Common myeloid progenitor, CD34-positive (primary cell): ENCODE measurements around the gene MPV17L.
"Not testable (repeated sequence)": the region's sequence is repeated elsewhere in the genome, so short reads cannot be mapped to it uniquely, and the experiment has no call there.

Experiments
- CTCF ChIA-PET: fragments of 350-600 bp; sonication (Branson Sonifier 250); formaldehyde crosslinking; loops from one replicate; lab custom pipeline; 2021; ENCODE audit warnings: antibody characterized with exemption; lab: Charles Lee
- POLR2A ChIA-PET: fragments of 350-600 bp; sonication (Branson Sonifier 250); formaldehyde crosslinking; loops from one replicate; lab custom pipeline; 2021; ENCODE audit warnings: antibody characterized with exemption; lab: Charles Lee
- DNase-seq, 3 donors: peaks; one replicate each; pipeline versions ENCODE4 v3.0.0 to v3.0.0-alpha.2; 2013
- H3K27ac ChIP-seq, 2 experiments: 1 replicate in 1 of 2; 2 replicates in 1 of 2; pipeline ENCODE4 v1.7.0; 2013; ENCODE audit warnings: inconsistent platforms in 2 of 2, low read length in 2 of 2, mild to moderate bottlenecking in 2 of 2, low read depth in 1 of 2, moderate library complexity in 1 of 2; ENCODE audit not compliant: severe bottlenecking in 2 of 2, insufficient read depth in 1 of 2, poor library complexity in 1 of 2
- H3K27me3 ChIP-seq, 5 experiments: replicated peaks in 2 of 5; 1 replicate in 3 of 5; 2 replicates in 2 of 5; pipeline versions ENCODE4 v1.6.1 to v1.7.0; 2013; ENCODE audit warnings: low read length in 4 of 5, mild to moderate bottlenecking in 2 of 5, moderate library complexity in 2 of 5, inconsistent platforms in 1 of 5; ENCODE audit not compliant: insufficient read depth in 5 of 5, control insufficient read depth in 4 of 5
- H3K36me3 ChIP-seq, 4 experiments: 1 replicate in 2 of 4; 2 replicates in 2 of 4; pipeline versions ENCODE4 v1.6.1 to v1.7.0; 2013; ENCODE audit warnings: low read length in 3 of 4, control low read depth in 1 of 4, mild to moderate bottlenecking in 1 of 4; ENCODE audit not compliant: control insufficient read depth in 4 of 4, insufficient read depth in 4 of 4
- H3K4me1 ChIP-seq, 4 experiments: 1 replicate in 3 of 4; 2 replicates in 1 of 4; pipeline versions ENCODE4 v1.6.1 to v1.7.1; 2013; ENCODE audit warnings: low read length in 3 of 4, mild to moderate bottlenecking in 3 of 4, control low read depth in 1 of 4, inconsistent platforms in 1 of 4, moderate library complexity in 1 of 4; ENCODE audit not compliant: control insufficient read depth in 4 of 4, insufficient read depth in 4 of 4; ENCODE audit errors: control extremely low read depth in 1 of 4
- H3K4me3 ChIP-seq, 7 experiments: 1 replicate in 4 of 7; 2 replicates in 3 of 7; pipeline versions ENCODE4 v1.5.1 to v1.7.0; 2013; ENCODE audit warnings: mild to moderate bottlenecking in 7 of 7, low read length in 6 of 7, moderate library complexity in 6 of 7, inconsistent platforms in 2 of 7, low read depth in 2 of 7, control low read depth in 1 of 7; ENCODE audit not compliant: insufficient read depth in 4 of 7, control insufficient read depth in 1 of 7; ENCODE audit errors: extremely low read depth in 1 of 7
- H3K9me3 ChIP-seq, 5 experiments: 1 replicate in 4 of 5; 2 replicates in 1 of 5; pipeline versions ENCODE4 v1.6.1 to v1.7.1; 2013; ENCODE audit warnings: low read length in 4 of 5, mild to moderate bottlenecking in 2 of 5, inconsistent platforms in 1 of 5, low read depth in 1 of 5, moderate library complexity in 1 of 5; ENCODE audit not compliant: control insufficient read depth in 4 of 5, insufficient read depth in 2 of 5; ENCODE audit errors: control extremely low read depth in 1 of 5
- WGBS: methylation state at CpG from one replicate; pipeline ENCODE4 v1.1.5; 2013; ENCODE audit not compliant: insufficient coverage; 5-methylcytosine and 5-hydroxymethylcytosine counted together

MPV17L gene

GRCh38 chr16:15398618-15399316 lies 3.2 kb downstream of the MPV17L start:
- H3K27me3 ChIP-seq, result no peaks in the 10 kb centered on the region
- H3K4me3 ChIP-seq, result no peak overlapping the region
- WGBS, result 95% methylated on average over 11 of the region's 14 CpGs
- ChIA-PET POLR2A (no interaction called here), CTCF (no interaction called here)
- H3K36me3 ChIP-seq, result peaks cover 0 to 8% (median 3%) of the 10 kb centered on the region in 4 experiments
- H3K4me1 ChIP-seq, result peaks cover 0 to 8% (median 1%) of the 10 kb centered on the region in 4 experiments
- no peaks in the 10 kb centered on the region for H3K9me3 ChIP-seq
- DNase-seq, result no peak
- no peak overlapping the region for H3K27ac ChIP-seq

GRCh38 chr16:15399317-15399716 lies 3.8 kb downstream of the MPV17L start:
- H3K4me1 ChIP-seq, result peaks cover 0 to 8% (median 1%) of the 10 kb centered on the region in 4 experiments
- WGBS, result 100% methylated on average over 3 of the region's 3 CpGs
- H3K9me3 ChIP-seq, result no peaks in the 10 kb centered on the region
- POLR2A ChIA-PET, result no interaction called here
- H3K27ac ChIP-seq, result no peak overlapping the region
- CTCF ChIA-PET, result no interaction called here
- H3K27me3 ChIP-seq, result no peaks in the 10 kb centered on the region
- no peak overlapping the region for H3K4me3 ChIP-seq
- H3K36me3 ChIP-seq, result peaks cover 0 to 9% (median 3%) of the 10 kb centered on the region in 4 experiments
- DNase-seq, result no peak

GRCh38 chr16:15400314-15400713 lies 4.8 kb downstream of the MPV17L start:
- CTCF ChIA-PET, H3K4me3 ChIP-seq, POLR2A ChIA-PET: not testable (repeated sequence)

DNA sequence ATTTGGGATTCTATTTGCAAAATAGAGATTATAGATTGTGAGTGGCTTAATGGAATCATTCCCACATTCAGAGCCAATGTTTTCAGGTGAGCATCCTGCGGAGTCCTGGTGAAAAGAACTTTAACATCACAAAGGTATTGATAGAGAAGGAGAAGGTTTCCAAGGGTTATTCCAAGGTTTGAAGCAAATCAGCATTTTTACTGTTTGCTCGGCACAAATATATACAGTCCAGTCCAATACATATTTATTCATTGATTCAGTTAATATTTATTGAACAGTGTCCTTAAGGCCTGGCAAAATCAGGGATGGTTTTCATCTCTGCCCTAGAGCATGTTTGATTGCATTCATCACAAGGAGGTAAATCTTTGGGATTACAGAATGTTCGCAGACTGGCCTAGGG lies 6.4 kb downstream of the MPV17L start:
- Histone ChIP-seq H3K27ac (no peak overlapping the region), H3K36me3 (peaks cover 0 to 9% (median 3%) of the 10 kb centered on the region in 4 experiments), H3K4me3 (no peak overlapping the region), H3K27me3 (no peaks in the 10 kb centered on the region), H3K4me1 (no peaks in the 10 kb centered on the region), H3K9me3 (no peaks in the 10 kb centered on the region)
- CTCF ChIA-PET, result no interaction called here
- DNase-seq, result no peak
- WGBS, result 91% methylated on average over 1 of the region's 3 CpGs
- POLR2A ChIA-PET, result no interaction called here

More at GRCh38 chr16:15400314-15400713, 4.8 kb downstream of the MPV17L start:
- DNase-seq, H3K27me3 ChIP-seq, H3K4me1 ChIP-seq, H3K9me3 ChIP-seq, H3K36me3 ChIP-seq, H3K27ac ChIP-seq: not testable (repeated sequence)
- 97% methylated on average over 6 of the region's 6 CpGs for WGBS

DNA sequence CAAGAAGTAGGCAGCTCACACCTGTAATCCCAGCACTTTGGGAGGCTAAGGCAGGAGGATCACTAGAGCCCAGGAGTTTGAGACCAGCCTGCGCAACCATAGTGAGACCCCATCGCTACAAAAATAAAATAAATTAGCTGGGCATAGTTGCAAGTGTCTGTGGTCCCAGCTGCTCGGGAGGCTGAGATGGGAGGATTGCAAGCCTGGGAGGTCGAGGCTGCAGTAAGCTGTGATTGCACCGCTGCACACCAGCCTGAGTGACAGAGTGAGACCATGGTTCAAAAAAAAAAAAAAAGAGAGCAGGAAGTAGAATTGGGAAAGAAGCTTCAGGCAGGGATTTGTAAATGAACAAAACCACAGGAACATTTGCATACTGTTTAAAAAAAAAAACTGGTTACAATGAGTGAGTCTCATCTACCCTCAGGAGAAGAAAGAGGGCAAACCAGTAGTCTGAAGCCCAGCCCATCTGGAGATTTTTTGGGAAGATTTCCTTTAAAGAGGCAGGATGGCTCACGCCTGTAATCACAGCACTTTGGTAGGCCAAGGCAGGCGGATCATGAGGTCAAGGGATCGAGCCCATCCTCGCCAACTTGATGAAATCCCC lies 7.9 kb downstream of the MPV17L start:
- ChIA-PET CTCF (no interaction called here), POLR2A (no interaction called here)
- Histone ChIP-seq H3K9me3 (no peaks in the 10 kb centered on the region), H3K27ac (no peak overlapping the region), H3K27me3 (no peaks in the 10 kb centered on the region), H3K4me3 (no peak overlapping the region), H3K4me1 (no peaks in the 10 kb centered on the region), H3K36me3 (peaks cover 0 to 9% (median 3%) of the 10 kb centered on the region in 4 experiments)
- 88% methylated on average over 4 of the region's 9 CpGs for WGBS
- DNase-seq, result no peak

DNA sequence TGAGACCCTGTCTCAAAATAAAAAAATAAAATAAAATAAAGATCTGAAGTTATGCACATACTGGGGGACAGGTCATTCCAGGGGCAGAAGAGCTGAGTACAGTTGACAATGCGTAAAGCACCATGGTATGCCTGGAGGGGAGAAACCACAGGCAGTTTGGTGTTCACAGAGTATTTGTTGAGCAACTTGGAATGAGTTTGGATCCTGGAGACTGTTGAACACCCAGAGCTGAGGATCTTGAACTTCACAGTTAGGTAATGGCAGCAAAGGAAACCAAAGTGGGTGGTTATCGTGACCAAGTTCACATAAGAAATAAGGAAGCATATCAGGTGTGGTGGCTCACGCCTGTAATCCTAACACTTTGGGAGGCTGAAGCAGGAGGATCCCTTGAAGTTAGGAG lies 8.5 kb downstream of the MPV17L start:
- H3K36me3 ChIP-seq, H3K27ac ChIP-seq, CTCF ChIA-PET, H3K4me3 ChIP-seq, DNase-seq, H3K9me3 ChIP-seq, H3K4me1 ChIP-seq, H3K27me3 ChIP-seq, POLR2A ChIA-PET: not testable (repeated sequence)
- WGBS, result 96% methylated on average over 3 of the region's 3 CpGs

DNA sequence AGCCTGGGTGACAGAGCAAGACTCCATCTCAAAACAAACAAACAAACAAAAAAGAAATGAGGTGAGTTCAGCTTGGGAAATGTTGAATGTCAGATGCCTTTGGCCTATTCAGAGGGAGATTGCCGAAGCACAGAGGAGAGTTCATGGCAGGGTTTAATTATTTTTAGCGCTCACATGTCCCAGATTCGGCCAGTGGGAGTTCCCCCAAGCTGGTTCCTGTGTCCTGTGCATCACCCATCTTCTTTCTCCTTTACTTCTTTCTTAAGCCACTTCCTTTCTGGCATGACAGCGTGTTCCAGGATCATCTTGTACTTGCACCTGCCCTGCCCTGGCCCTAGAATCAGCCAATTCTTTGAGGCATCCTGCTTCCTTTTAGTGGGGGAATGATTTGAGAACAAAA lies 9.2 kb downstream of the MPV17L start:
- Histone ChIP-seq H3K27me3 (no peaks in the 10 kb centered on the region), H3K4me3 (no peak overlapping the region), H3K27ac (no peak overlapping the region), H3K4me1 (no peaks in the 10 kb centered on the region), H3K9me3 (no peaks in the 10 kb centered on the region), H3K36me3 (peaks cover 0 to 9% (median 3%) of the 10 kb centered on the region in 4 experiments)
- no peak for DNase-seq
- ChIA-PET CTCF (no interaction called here), POLR2A (no interaction called here)
- 78% methylated on average over 3 of the region's 4 CpGs for WGBS
